Activated CD8-positive, alpha-beta memory T cell treated with anti-CD3 and anti-CD28 coated beads for 4 hours (primary cell): ENCODE measurements around the gene LURAP1L.

Experiments
- DNase-seq, 2 donors: peaks; one replicate each; pipeline ENCODE4 v3.0.0-alpha.2; 2020; ENCODE audit warnings: low read depth in 2 of 2

Gene LURAP1L

GRCh38 chr9:12776513-12777055 lies 1.8 kb downstream of the LURAP1L start:
- DNase-seq = no peak

- no peak for DNase-seq
Observed at GRCh38 chr9:12777121-12778022, 2.6 kb downstream of the LURAP1L start.

GRCh38 chr9:12778389-12778788 lies 3.6 kb downstream of the LURAP1L start:
- no peak for DNase-seq

- DNase-seq = no peak
Observed at GRCh38 chr9:12781226-12781733, 6.5 kb downstream of the LURAP1L start.

- DNase-seq = no peak
Observed at GRCh38 chr9:12783767-12784460, 9.1 kb downstream of the LURAP1L start.

- no peak for DNase-seq
Observed at GRCh38 chr9:12784461-12785259, 9.8 kb downstream of the LURAP1L start.

GRCh38 chr9:12785260-12785770 lies 10.5 kb downstream of the LURAP1L start:
- no peak for DNase-seq

GRCh38 chr9:12785941-12786340 lies 11.1 kb downstream of the LURAP1L start:
- no peak for DNase-seq

- no peak for DNase-seq
Observed at GRCh38 chr9:12790001-12790400, 15.2 kb downstream of the LURAP1L start.

GRCh38 chr9:12790883-12791282 lies 16.1 kb downstream of the LURAP1L start:
- DNase-seq = no peak

- no peak for DNase-seq
Observed at GRCh38 chr9:12794101-12794799, 19.4 kb downstream of the LURAP1L start.

- DNase-seq = no peak
Observed at GRCh38 chr9:12796601-12797000, 21.8 kb downstream of the LURAP1L start.

- no peak for DNase-seq
Observed at GRCh38 chr9:12797037-12797436, 22.2 kb downstream of the LURAP1L start.

GRCh38 chr9:12798066-12798770 lies 23.4 kb downstream of the LURAP1L start:
- no peak for DNase-seq

GRCh38 chr9:12801187-12801586 lies 26.4 kb downstream of the LURAP1L start:
- no peak for DNase-seq

- DNase-seq = no peak
Observed at GRCh38 chr9:12801663-12802062, 26.8 kb downstream of the LURAP1L start.

- DNase-seq = no peak
Observed at GRCh38 chr9:12802093-12802492, 27.3 kb downstream of the LURAP1L start.

GRCh38 chr9:12808569-12808968 lies 33.7 kb downstream of the LURAP1L start:
- no peak for DNase-seq

GRCh38 chr9:12809720-12810119 lies 34.9 kb downstream of the LURAP1L start:
- DNase-seq = no peak

- no peak for DNase-seq
Observed at GRCh38 chr9:12811935-12812334, 37.1 kb downstream of the LURAP1L start.
